HG03558 (cell line): ENCODE data around the gene NCOA7.
A peak's percentile ranks its signal among the peaks of the same experiment; 100 is the strongest.

ENCODE experiments used
- ATAC-seq: cut with Tn5 transposase; IDR thresholded peaks from one replicate; pipeline ENCODE4 v1.9.1; 2021; ENCODE audit warnings: moderate number of reproducible peaks; ENCODE audit not compliant: unreplicated experiment; ENCODE audit errors: extremely low read depth

The NCOA7 gene, protein sequence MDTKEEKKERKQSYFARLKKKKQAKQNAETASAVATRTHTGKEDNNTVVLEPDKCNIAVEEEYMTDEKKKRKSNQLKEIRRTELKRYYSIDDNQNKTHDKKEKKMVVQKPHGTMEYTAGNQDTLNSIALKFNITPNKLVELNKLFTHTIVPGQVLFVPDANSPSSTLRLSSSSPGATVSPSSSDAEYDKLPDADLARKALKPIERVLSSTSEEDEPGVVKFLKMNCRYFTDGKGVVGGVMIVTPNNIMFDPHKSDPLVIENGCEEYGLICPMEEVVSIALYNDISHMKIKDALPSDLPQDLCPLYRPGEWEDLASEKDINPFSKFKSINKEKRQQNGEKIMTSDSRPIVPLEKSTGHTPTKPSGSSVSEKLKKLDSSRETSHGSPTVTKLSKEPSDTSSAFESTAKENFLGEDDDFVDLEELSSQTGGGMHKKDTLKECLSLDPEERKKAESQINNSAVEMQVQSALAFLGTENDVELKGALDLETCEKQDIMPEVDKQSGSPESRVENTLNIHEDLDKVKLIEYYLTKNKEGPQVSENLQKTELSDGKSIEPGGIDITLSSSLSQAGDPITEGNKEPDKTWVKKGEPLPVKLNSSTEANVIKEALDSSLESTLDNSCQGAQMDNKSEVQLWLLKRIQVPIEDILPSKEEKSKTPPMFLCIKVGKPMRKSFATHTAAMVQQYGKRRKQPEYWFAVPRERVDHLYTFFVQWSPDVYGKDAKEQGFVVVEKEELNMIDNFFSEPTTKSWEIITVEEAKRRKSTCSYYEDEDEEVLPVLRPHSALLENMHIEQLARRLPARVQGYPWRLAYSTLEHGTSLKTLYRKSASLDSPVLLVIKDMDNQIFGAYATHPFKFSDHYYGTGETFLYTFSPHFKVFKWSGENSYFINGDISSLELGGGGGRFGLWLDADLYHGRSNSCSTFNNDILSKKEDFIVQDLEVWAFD

DNA sequence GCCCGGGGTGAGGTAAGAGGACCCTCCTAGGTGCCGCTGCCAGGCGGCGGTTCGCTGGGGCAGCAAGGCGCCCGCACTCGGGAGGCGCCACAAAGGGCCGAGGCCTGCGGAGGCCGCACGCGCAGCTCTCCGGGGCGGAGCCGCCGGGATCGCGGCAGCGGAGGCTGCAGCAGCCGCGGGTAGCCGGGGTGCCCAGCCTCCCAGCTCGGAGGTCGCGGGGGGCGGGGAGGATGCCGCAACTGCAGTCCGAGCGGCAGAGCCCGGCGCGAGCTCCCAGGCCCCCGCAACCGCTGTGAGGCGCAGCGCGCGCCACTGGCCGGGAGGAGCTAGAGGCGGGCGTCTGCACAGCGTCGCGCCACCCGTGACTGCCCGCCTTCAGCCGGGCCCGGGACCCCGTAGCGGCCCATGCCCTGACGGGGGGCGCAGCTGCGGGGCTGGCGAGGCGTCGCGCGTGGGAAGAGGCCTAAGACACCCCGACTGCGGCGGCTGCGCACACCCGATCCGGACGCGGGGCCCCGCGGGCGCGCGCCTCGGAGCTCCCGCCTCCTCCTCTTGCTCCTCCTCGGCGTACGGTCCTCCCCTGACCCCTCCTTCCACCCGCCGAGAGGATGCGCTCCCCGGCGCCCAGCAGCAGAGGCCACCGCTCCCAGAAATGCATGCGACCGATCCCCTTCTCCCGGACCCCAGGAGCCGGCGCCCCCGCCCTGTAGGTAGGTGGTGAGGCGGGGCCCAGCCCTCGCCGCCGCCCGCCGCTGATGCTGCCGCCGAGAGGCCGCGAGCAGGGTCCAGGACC is at the start of gene NCOA7:
Gene NCOA7 (plus strand): TSS at position 603 of the 793 bp plus-strand sequence. CDS start 24,395 bp downstream, outside the sequence.
- peak; percentile 48 for ATAC-seq

DNA sequence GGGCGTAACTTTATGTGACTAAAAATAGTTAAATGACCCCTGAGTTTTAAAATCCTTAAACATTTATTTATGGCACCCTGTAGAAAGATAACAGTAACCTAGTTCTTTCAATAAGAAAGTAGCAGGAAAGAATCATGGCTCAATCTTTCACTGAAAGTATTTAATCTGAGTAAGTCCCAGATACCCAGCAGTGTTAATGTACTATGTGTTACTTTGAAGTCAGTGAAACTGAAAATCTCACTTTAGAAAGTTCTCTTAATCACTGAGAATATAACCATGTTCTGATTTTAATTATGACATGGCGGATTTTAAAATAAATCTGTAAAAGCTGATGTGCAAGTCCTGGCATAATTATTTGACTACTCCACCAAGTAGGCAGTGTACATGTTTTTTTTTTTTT is 49.4 kb upstream of the NCOA7 start:
- ATAC-seq, result no peak

DNA sequence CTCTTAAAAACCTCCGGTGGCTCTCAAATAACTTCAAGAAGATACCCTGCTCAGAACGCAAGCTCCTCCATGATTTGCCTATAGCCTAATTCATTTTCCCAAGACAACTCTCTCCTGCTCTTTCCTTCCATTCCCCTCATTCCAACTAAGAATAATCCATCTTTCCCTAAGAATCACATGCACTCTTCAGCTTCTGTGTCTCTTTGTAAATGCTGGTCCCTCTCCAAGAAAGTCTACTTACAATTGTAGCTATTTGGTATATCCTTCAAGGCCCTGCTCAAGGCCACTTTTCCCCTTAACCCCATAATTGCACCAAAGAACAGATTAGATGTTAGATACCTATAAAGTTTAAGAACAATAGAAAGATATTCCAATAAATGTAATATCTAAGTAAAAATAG is 48.7 kb upstream of the NCOA7 start:
- ATAC-seq, result no peak

DNA sequence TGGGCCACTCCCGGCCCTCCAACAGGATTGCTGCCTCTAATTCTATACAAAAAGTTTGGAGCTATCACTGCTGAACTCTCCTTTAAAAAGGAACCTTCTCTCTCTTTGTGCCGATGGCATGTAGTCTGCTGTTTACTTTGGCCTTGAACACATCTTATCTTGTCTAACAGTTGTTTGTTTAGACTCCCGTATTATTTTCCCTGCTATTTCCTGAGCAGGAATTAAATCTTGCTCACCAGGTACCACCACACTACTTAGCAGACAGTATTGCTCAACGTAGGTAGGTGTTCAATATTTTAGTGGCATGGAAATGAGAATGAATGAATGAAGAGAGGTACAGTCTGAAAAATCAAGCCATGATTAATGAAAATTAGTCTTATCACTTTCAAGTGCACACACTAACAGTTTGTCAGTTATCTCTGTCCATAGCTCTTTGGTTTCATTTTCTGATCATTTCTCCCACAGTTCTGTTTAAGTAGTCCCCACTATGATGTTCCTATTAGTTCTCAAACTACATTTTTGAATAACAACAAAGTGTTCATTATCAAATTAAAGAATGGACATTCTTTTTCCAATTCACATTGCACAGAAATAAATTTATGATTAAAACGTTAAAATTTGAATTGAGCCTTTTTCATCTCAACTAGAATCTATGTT is 48.2 kb upstream of the NCOA7 start:
- ATAC-seq, result no peak

DNA sequence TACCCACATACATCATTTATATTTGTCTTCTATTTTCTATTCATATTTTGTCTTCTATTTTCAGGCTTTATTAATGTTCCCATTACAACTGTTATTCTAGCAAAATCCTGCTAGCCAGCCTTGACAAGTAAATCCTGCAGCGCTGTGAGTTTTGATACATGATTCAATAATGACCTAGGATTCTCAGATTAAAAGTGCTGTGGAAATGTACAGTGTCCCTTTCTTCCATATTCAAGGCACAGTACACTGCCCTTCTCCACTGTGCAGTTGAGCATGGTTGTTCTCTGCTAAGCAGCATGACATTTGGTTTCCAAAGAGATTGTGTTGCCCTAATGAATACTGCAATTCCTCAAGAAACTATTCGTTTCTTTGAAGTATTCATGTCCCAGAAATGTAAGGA is 47.2 kb upstream of the NCOA7 start:
- no peak for ATAC-seq

DNA sequence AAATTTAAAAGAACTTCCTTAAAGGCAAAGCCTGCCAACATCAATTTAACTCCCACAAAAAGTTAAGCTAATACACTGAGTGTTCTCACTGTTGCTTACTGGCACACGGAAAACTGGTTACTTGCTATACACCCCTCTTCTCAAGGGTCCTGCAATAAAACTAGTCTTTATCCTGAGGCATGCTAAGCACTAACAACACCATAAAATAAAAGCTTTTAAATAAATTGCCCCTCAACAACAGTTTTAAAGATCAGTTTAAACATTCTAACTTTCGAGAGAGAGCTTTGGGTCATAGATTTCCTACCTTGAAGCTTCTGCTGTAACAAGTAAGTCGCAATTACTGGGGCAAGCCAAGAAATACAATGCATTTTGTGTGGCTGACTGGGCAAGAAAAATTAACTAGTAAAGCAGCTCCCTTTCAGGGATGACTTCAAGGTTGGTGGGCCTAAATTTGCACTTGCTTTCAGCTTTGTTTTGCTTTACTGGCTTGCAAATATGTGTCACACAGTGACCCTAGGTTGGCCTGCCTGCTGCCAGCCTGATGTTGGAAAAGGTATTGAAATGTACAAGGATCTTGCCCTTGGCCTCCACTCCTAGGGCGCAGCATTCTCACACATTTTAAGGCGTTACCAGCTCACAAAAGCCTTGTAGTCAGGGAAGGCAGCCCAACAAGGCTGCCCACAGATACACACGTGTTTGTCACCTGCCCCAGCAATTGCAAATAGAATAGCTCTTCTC is 45.3 kb upstream of the NCOA7 start:
- no peak for ATAC-seq

DNA sequence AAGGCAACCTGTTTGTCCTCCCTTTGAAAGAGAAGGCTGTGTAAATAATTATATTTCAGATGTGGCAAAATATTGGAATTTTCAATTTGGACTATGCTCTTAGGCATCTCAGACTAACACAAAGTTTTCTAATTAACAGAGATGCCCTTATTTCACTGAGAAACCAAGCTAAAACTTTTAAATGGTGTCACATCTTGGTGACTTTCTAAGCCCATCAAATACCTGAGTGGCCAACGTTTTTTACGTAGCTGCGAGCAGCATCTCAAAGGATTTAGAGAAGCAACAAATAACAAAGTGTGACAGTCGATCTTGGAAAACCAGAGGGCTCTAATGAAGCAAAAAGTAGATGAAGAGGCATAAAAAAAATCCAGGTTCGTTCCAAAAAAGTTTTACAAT is 44.7 kb upstream of the NCOA7 start:
- ATAC-seq, result no peak

DNA sequence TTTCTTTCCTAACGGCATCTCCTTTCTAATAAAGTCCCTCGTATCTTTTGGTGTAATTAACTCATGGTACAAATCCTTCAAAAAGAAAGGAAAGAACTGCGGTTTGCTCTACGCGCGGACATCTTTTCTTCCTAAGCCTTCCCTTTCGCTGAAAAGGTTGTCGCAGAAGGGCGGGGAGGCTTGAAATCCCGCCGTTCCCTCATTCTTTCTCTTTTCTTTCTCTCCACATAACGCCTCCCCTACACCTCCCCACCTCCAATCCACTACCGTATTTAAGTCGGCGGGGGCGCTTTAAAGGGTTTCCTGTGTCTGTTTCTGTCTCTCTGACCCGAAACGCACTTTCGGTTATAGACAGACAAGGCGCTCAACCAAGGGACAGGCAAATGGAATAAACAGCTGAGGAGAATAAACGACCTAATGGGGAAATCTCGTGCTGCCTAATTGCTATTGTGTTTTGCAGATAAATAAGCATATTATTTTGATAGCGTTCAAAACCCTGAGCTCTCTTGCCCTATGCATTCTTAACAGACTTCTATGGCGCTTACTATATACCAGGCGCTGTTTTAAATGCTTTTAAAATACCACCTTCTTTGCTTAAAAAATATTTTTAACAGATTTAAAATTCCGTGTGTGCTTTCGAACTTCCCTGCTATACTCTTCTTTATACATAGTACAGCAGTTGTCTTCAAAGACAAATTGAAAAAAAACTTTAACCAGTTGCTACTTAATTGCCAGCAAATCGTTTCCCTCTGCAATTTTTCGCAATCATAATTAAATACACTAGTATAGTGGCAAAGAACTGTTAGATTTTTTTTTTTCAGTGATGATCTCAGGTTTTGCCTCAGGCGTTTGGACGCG is 43.8 kb upstream of the NCOA7 start:
- ATAC-seq, result peak; percentile 41

DNA sequence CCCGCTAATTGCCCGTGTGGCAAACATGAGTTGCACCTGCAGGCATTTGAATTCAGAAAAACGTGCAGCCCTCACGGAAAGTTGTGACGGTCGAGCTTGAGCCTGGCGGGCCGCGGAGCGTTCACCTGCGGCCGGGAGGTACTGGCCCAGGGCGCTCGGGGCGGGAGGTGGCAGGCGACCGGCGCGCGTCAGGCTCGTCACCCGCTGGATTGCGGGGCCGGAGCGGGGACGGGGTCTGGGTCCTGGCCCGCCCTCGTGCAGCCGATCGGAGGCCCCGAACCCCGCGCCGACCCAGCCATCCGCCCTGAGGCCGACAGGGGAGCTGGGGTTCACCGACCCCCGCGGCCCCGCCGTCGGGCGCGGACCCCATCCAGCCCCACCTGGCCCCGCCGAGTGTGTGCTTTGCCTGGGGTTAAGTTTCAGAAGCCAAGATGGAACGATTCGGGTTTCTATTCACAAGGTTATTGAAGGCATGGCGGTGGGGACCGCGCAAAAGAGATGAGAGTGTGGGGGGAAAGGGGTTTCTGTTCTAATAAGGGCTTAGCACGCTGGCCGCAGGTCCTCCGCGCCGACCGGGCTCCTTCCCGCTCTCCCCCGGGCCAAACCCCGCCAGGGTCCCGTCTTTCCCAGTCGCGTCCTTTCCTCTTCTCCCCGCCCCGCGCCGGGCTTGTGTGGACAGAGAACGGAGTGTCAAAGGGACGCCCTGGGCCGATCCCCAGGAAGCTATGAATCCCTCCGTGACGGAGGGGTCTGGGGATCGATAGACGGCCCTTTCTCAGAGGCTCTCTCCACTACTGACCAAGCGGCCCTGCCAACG is 43.0 kb upstream of the NCOA7 start:
- ATAC-seq, result no peak

DNA sequence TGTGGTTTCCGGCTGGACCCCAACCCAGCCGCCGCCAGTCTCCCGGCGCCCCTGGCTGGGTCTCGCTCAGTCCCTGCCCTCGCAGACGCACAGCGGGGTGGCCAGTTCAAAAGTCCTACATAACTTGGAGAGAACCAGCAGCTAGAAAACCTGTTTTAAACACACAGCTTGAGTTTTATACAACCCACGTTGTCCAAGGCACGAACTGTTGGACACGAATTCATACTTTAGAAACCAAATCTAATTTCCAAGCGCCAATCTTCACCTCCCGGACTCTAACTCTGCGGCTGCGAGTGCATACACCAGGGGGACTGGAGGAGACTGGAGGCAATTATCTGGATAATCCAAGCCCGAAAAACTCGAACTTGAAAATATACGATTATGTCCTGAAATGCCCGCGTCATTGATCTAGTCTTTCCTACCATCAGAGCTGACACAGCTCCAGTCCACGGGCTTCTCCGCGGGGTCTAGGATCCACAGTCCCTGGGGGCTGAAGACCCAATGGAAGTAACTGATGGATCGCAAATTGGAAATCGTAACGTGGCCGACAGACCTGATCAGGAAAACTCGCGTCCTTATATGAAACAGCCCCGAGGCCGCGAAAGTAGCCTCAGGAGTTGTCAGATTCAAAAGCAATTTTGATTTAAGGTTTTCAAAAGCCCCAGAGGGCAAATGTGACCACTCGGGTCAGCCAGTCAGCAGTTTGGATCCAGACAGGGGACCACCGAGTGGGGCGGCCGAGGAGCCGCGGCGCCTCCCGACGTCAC is 42.2 kb upstream of the NCOA7 start:
- ATAC-seq, result no peak

DNA sequence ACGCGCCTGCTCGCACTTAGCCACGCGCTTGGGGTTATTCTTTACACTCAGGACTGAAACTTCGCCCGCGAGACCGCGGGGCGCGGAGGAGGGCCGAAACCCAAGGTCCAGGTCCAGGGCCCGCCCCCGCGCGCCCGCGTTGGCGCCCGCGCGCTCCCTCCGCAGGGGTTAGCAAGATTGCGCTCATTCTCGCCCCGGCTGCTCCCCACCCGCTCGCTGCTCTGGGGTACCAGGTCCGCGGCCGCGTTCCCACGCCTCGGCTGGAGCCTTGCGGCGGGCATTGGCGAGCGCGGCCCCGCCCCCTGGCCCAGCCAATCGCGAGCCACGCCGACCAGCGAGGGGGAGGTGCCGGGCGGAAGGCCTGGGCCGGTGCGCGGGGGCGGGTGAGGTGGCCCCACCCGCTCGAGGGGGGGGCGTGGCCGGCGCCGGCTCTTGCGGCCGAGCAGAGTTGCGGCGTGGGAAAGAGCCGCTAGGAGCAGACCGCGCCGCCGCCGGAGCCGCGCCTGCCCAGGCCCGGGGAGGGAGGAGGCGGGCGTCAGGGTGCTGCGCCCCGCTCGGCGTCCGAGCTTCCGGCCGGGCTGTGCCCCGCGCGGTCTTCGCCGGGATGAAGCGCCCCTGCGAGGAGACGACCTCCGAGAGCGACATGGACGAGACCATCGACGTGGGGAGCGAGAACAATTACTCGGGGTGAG is 41.4 kb upstream of the NCOA7 start, which contains the start of gene HEY2:
Gene HEY2 (plus strand): TSS at position 460 of the 692 bp plus-strand sequence. CDS start 145 bp downstream, at position 605.
- peak; percentile 74 for ATAC-seq

DNA sequence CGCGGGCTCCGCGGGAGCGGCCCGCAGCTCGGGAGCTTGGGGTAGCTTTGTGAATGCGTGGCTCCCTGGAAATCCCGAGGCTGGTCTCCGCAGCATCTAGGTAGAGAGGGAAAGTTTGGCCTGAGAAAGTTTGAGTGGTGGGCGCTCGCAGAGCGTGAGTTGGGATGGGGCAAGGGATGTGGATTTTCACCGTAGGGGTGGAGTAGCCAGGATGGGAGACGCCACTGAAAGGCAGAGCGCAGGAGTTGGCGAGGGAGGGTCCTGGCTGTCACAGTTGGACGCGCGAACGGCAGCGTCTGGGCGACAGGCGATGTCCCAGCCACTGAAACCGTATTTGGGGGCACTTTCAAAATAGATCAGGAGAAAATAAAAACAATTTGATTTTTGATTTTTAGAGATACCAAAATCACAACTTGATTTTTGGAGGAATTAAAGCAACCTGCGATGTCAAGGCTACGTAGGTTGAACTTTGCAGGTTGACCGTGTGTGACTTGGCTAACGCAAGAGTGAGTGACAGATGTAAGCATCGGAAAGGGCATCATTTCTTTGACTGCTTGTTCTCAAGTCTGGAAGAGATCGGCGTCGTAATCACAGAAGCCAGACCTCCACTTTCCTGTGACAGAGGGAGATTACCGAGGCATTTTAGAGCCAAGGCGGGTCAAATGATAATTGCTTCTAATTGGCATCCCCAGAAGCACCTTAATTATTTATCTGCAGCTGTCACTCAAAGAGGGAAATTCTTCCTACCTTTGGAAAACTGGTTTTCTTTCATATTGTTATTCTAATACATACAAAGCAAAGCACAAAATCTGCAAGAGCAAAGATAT is 40.7 kb upstream of the NCOA7 start:
- ATAC-seq, result no peak

DNA sequence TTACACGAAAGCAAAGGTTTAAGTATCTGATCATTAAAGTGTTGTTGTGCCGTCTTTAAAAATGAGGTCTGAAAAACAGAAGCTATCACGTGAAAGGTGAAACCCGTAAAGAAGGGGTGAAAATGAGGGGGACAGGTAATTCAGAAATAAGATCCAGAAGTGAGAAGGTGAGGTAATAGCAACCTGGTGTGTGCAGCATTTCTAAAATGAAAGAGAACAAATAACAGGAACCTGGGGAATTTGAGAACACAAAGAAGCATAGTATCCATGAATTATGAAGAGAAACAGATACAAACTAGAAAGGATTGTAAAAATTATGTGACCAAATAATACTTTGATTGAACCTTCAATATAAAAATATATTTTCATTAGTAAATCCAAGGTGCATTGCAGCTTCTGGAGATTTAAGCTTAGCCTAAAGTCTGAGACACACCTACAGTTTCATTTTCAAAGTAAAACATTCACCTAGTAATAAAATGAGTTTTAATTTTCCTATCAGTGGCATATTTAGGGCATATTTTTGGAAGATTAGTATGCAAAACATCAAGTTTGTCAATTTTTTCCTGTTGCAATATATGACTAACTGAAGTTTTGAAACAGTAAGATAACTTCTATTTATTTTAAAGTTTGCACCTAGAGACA is 39.9 kb upstream of the NCOA7 start:
- ATAC-seq, result no peak

DNA sequence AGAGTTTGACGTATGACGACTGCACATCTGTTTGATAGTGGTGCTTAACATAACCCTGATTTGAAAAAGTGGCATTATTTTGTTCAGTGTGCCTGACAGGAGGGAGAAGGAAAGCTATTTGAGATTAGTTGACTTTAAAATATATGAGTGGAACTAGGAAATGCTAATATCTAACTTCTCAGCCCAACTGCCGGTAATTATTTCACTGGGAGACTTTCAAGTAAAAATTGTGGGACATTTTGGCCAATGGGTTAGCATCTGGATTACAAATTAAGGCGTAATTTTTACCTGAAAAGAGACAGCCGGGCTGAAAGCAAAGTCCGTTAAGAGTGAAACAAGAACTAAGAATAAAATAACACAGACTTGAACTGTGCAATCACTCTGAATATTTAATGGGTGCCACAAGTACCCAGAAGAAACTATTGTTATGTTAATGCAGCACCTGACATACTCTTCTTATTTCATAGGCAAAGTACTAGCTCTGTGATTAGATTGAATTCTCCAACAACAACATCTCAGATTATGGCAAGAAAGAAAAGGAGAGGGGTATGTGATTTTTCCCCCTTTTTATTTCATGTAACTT is 39.3 kb upstream of the NCOA7 start:
- no peak for ATAC-seq
